Activated CD8-positive, alpha-beta memory T cell treated with anti-CD3 and anti-CD28 coated beads for 36 hours (primary cell): ENCODE measurements around the gene TPSB2. TPM values are rescaled to one million over a fixed set of nuclear protein-coding genes. Genes with fewer than 3 reads are reported as not detected.
"Not testable (repeated sequence)": the region's sequence is repeated elsewhere in the genome, so short reads cannot be mapped to it uniquely, and the experiment has no call there.

Source experiments
- CTCF ChIA-PET: fragments of 350-600 bp; sonication (Branson Sonifier 250); formaldehyde crosslinking; loops from one replicate; lab custom pipeline; 2021; ENCODE audit warnings: antibody characterized with exemption; lab: Charles Lee
- POLR2A ChIA-PET: fragments of 350-600 bp; sonication (Branson Sonifier 250); formaldehyde crosslinking; loops from one replicate; lab custom pipeline; 2021; ENCODE audit warnings: antibody characterized with exemption; lab: Charles Lee
- total RNA-seq, 2 experiments: library from RNA; stranded (reverse); gene quantifications; one replicate each; pipeline ENCODE4 v1.2.3, GENCODE V29; 2021

The TPSB2 gene
- total RNA-seq, 2 experiments from 2014 or later: not detected

- CTCF ChIA-PET: no interaction called here
- POLR2A ChIA-PET: no interaction called here
Observed at GRCh38 chr16:1192384-1193073, 37.5 kb downstream of the TPSB2 start.

- CTCF ChIA-PET, POLR2A ChIA-PET: not testable (repeated sequence)
Observed at GRCh38 chr16:1190789-1191188, 39.2 kb downstream of the TPSB2 start.

- ChIA-PET CTCF (no interaction called here), POLR2A (no interaction called here)
Observed at GRCh38 chr16:1189455-1189854, 40.5 kb downstream of the TPSB2 start.

GRCh38 chr16:1188432-1189189 lies 41.4 kb downstream of the TPSB2 start:
- POLR2A ChIA-PET: no interaction called here
- CTCF ChIA-PET: no interaction called here

- POLR2A ChIA-PET, CTCF ChIA-PET: not testable (repeated sequence)
Observed at GRCh38 chr16:1185460-1186207, 44.4 kb downstream of the TPSB2 start.

- CTCF ChIA-PET: no interaction called here
Observed at GRCh38 chr16:1184980-1185379, 45.0 kb downstream of the TPSB2 start.

GRCh38 chr16:1184156-1184868 lies 45.7 kb downstream of the TPSB2 start:
- CTCF ChIA-PET: interaction anchor here (0.8 kb wide), 1 partner anchor 10 kb away, joined by 3 read pairs; no protein-coding TSS in a partner anchor
- POLR2A ChIA-PET: no interaction called here

More at GRCh38 chr16:1184980-1185379, 45.0 kb downstream of the TPSB2 start:
- POLR2A ChIA-PET: no interaction called here

GRCh38 chr16:1182950-1183907 lies 46.8 kb downstream of the TPSB2 start:
- POLR2A ChIA-PET: no interaction called here
- CTCF ChIA-PET: interaction anchor here (0.8 kb wide), 1 partner anchor 9 kb away, joined by 3 read pairs; no protein-coding TSS in a partner anchor

- ChIA-PET CTCF (no interaction called here), POLR2A (no interaction called here)
Observed at GRCh38 chr16:1182316-1182671, 47.7 kb downstream of the TPSB2 start.

GRCh38 chr16:1181404-1182315 lies 48.3 kb downstream of the TPSB2 start:
- ChIA-PET CTCF (interaction anchor here (0.6 kb wide), 1 partner anchor 39 kb away, joined by 3 read pairs; no protein-coding TSS in a partner anchor), POLR2A (no interaction called here)

GRCh38 chr16:1180549-1181403 lies 49.2 kb downstream of the TPSB2 start:
- POLR2A ChIA-PET: no interaction called here
- CTCF ChIA-PET: interaction anchor here (0.6 kb wide), 1 partner anchor 38 kb away, joined by 3 read pairs; no protein-coding TSS in a partner anchor

Other genes starting within 250 kb of the TPSB2 start
- gene SOX8, start 248.4 kb downstream of the TPSB2 start, total RNA-seq: under 1 TPM; 0.61 to 0.63 TPM
- not detected for gene SSTR5, start 157.4 kb downstream of the TPSB2 start, total RNA-seq
- not detected for gene C1QTNF8, start 133.9 kb downstream of the TPSB2 start, total RNA-seq
- under 1 TPM; 0.44 to 0.63 TPM for gene CACNA1H, start 77.1 kb downstream of the TPSB2 start, total RNA-seq
- gene TPSG1, start 4.9 kb downstream of the TPSB2 start, total RNA-seq: not detected
- gene TPSAB1, start 10.5 kb upstream of the TPSB2 start, total RNA-seq: not detected
- not detected for gene TPSD1, start 25.9 kb upstream of the TPSB2 start, total RNA-seq
- 100 to 1,000 TPM; 241 to 249 TPM for gene UBE2I, start 79.5 kb upstream of the TPSB2 start, total RNA-seq
- under 1 TPM; 0.31 to 0.34 TPM for gene BAIAP3, start 103.5 kb upstream of the TPSB2 start, total RNA-seq
- 10 to 100 TPM; 86.5 to 92.1 TPM for gene TSR3, start 121.7 kb upstream of the TPSB2 start, total RNA-seq
- gene GNPTG, start 121.7 kb upstream of the TPSB2 start, total RNA-seq: 10 to 100 TPM; 25.7 to 26.1 TPM
- 10 to 100 TPM; 35.7 to 36.0 TPM for gene UNKL, start 184.5 kb upstream of the TPSB2 start, total RNA-seq
- gene UQCC4, start 190.6 kb upstream of the TPSB2 start, total RNA-seq: 10 to 100 TPM; 25.8 to 27.0 TPM
- gene PERCC1, start 200.9 kb upstream of the TPSB2 start, total RNA-seq: under 1 TPM; 0.34 to 0.70 TPM
- 1 to 10 TPM; 1.2 to 1.4 TPM for gene CCDC154, start 214.4 kb upstream of the TPSB2 start, total RNA-seq
- 10 to 100 TPM; 52.3 to 53.8 TPM for gene CLCN7, start 244.8 kb upstream of the TPSB2 start, total RNA-seq